GM06990 (cell line): ENCODE measurements around the gene PHACTR1.

Source experiments
- DNase-seq: peaks from one replicate; pipeline ENCODE4 v3.0.0-alpha.2; 2011; ENCODE audit not compliant: insufficient read length; ENCODE audit errors: extremely low read depth
- H3K27me3 ChIP-seq: replicated peaks from 2 replicates; pipeline ENCODE4 v1.6.0; 2011; ENCODE audit warnings: low read length; ENCODE audit not compliant: control insufficient read depth, insufficient read depth
- H3K36me3 ChIP-seq: 2 replicates; pipeline ENCODE4 v1.5.1; 2011; ENCODE audit warnings: low read length; ENCODE audit not compliant: control insufficient read depth, insufficient read depth
- H3K4me3 ChIP-seq: replicated peaks from 2 replicates; pipeline ENCODE4 v1.5.1; 2011; ENCODE audit warnings: low read depth, mild to moderate bottlenecking, control low read depth, low read length
- TF ChIP-seq, protein P1 (sequence below): IDR thresholded peaks from 2 replicates; pipeline ENCODE4 v1.5.1; 2011; ENCODE audit warnings: low read length, control low read depth, mild to moderate bottlenecking, inconsistent platforms; ENCODE audit not compliant: insufficient read depth, poor library complexity, severe bottlenecking

PHACTR1 gene

DNA sequence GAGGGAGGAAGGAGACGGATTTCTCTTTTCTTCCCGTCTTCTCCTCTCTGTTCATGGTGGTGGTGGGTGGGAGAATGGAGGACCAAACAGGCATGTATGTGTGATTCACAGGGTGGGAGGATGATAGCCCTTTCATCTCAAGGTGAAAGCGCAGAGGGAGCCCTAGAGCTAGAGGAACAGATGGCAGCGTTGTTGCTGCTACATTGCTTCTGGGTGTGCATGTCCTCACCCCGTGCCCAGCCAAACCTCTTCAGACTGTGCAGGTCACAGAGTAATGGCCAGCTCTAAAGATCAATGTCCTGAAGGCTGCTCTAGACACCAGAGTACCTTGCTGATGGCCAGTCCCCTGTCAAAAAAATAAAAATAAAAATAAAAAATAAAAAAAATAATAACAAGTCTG is 310.0 kb downstream of the PHACTR1 start:
- TF ChIP-seq, protein P1, sequence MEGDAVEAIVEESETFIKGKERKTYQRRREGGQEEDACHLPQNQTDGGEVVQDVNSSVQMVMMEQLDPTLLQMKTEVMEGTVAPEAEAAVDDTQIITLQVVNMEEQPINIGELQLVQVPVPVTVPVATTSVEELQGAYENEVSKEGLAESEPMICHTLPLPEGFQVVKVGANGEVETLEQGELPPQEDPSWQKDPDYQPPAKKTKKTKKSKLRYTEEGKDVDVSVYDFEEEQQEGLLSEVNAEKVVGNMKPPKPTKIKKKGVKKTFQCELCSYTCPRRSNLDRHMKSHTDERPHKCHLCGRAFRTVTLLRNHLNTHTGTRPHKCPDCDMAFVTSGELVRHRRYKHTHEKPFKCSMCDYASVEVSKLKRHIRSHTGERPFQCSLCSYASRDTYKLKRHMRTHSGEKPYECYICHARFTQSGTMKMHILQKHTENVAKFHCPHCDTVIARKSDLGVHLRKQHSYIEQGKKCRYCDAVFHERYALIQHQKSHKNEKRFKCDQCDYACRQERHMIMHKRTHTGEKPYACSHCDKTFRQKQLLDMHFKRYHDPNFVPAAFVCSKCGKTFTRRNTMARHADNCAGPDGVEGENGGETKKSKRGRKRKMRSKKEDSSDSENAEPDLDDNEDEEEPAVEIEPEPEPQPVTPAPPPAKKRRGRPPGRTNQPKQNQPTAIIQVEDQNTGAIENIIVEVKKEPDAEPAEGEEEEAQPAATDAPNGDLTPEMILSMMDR, result no peak
- DNase-seq, result no peak
- no peaks in the 10 kb centered on the region for H3K27me3 ChIP-seq
- H3K4me3 ChIP-seq, result no peak overlapping the region
- no peaks in the 10 kb centered on the region for H3K36me3 ChIP-seq

GRCh38 chr6:13027207-13027606 is 310.6 kb downstream of the PHACTR1 start:
- no peaks in the 10 kb centered on the region for H3K27me3 ChIP-seq
- no peak overlapping the region for H3K4me3 ChIP-seq
- DNase-seq, result no peak
- TF ChIP-seq, protein P1, result no peak
- H3K36me3 ChIP-seq, result no peaks in the 10 kb centered on the region

DNA sequence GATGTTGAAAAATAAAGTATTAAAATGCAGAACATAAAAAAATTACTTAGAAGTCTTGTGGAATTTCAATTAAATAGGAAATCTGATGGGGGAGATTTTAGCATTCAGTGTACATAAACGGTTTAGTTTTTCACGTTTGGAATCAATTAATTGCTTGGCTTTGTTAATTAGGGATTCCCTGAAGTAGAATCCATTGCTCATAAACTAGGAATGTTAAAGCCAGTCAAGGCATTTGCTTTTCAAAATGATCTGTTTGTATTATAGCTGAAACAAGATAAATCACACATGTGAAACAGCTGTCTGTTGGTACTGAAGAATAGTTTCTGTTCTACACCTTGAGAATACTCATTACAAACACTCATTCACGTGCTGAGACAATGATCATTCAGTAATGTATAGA is 313.8 kb downstream of the PHACTR1 start:
- no peaks in the 10 kb centered on the region for H3K27me3 ChIP-seq
- H3K36me3 ChIP-seq, result no peaks in the 10 kb centered on the region
- TF ChIP-seq, protein P1, result no peak
- H3K4me3 ChIP-seq, result no peak overlapping the region
- DNase-seq, result no peak

DNA sequence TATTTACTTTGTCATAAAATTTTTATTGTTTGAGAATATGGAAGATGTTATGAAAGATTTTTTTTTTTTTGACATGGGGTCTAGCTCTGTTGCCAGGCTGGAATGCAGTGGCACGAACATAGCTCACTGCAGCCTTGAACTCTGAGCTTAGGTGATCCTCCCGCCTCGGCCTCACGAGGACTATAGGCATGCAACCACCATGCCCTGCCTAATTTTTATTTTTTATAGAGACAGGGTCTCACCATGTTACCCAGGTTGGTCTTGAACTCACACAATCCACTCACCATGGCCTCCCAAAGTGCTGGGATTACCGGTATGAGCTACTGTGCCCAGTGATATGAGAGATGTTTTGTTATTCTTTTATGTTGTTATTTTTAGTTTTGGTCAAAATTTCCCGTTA is 316.0 kb downstream of the PHACTR1 start:
- Histone ChIP-seq H3K36me3 (no peaks in the 10 kb centered on the region), H3K27me3 (no peaks in the 10 kb centered on the region; the same call in 1 of the 2 replicates), H3K4me3 (no peak overlapping the region)
- no peak for DNase-seq
- TF ChIP-seq, protein P1, result no peak

- DNase-seq, result no peak
- Histone ChIP-seq H3K36me3 (no peaks in the 10 kb centered on the region), H3K27me3 (no peaks in the 10 kb centered on the region; the same call in 1 of the 2 replicates), H3K4me3 (no peak overlapping the region)
- TF ChIP-seq, protein P1, result no peak
Observed at GRCh38 chr6:13033145-13033544, 316.6 kb downstream of the PHACTR1 start.

- Histone ChIP-seq H3K27me3 (no peaks in the 10 kb centered on the region; the same call in 1 of the 2 replicates), H3K4me3 (no peak overlapping the region), H3K36me3 (no peaks in the 10 kb centered on the region)
- TF ChIP-seq, protein P1, result no peak
- no peak for DNase-seq
Observed at GRCh38 chr6:13034316-13034715, 317.7 kb downstream of the PHACTR1 start.
